Panc1 (cell line): ENCODE data around the gene ZFHX2. TPM values are rescaled to one million over a fixed set of nuclear protein-coding genes. Genes with fewer than 3 reads are reported as not detected.

Experiments
- ATAC-seq: fragments of 200-7000 bp; cut with Tn5 transposase; 2 replicates; pipeline ENCODE4 v1.9.1; 2020; ENCODE audit warnings: mild to moderate bottlenecking, moderate library complexity
- BruUV-seq: library from RNA; stranded (reverse); fragments of 400-500 nt; replicated peaks from 2 replicates; lab custom pipeline; 2021; lab: Mats Ljungman, UMichigan
- CTCF ChIA-PET: fragments of 300-600 bp; sonication (Branson Sonifier 250); formaldehyde crosslinking; loops from one replicate; lab custom pipeline; 2022; ENCODE audit warnings: antibody characterized with exemption; lab: Charles Lee
- POLR2A ChIA-PET: fragments of 300-600 bp; sonication (Branson Sonifier 250); formaldehyde crosslinking; loops from one replicate; lab custom pipeline; 2022; ENCODE audit warnings: antibody characterized with exemption; lab: Charles Lee
- DNase-seq: peaks from one replicate; pipeline ENCODE4 v3.0.0-alpha.2; 2010; ENCODE audit warnings: low read depth, low spot score
- H3K27ac ChIP-seq: 2 replicates; pipeline ENCODE4 v1.5.1; 2011; ENCODE audit warnings: mild to moderate bottlenecking, low read length, inconsistent platforms
- H3K27me3 ChIP-seq: fragments of 200-500 bp; sonication (Bioruptor generic); 2 replicates; pipeline ENCODE4 v1.6.0; 2014; ENCODE audit warnings: low read length, inconsistent platforms; ENCODE audit not compliant: control insufficient read depth, insufficient read depth
- H3K36me3 ChIP-seq: fragments of 200-500 bp; sonication (Bioruptor generic); 2 replicates; pipeline ENCODE4 v1.5.1; 2014; ENCODE audit warnings: inconsistent platforms, mild to moderate bottlenecking, low read length, moderate library complexity; ENCODE audit not compliant: control insufficient read depth, insufficient read depth
- H3K4me1 ChIP-seq: 2 replicates; pipeline ENCODE4 v1.5.1; 2011; ENCODE audit warnings: inconsistent platforms, mild to moderate bottlenecking, low read length, moderate library complexity; ENCODE audit not compliant: control insufficient read depth, insufficient read depth
- H3K4me3 ChIP-seq, 2 experiments: 2 replicates each; pipeline ENCODE4 v1.5.1; 2011 to 2012; ENCODE audit warnings: low read depth in 2 of 2, low read length in 2 of 2, mild to moderate bottlenecking in 2 of 2, inconsistent platforms in 1 of 2, moderate library complexity in 1 of 2
- H3K9me3 ChIP-seq: fragments of 200-500 bp; sonication (Bioruptor generic); 2 replicates; pipeline ENCODE4 v1.5.1; 2014; ENCODE audit warnings: low read depth, mild to moderate bottlenecking, inconsistent platforms, low read length, moderate library complexity; ENCODE audit not compliant: control insufficient read depth, insufficient read depth
- CTCF ChIP-seq: fragments of 450-650 bp; IDR thresholded peaks from 2 replicates; pipeline ENCODE4 v1.5.1; 2017; ENCODE audit warnings: mild to moderate bottlenecking
- POLR2AphosphoS5 ChIP-seq: IDR thresholded peaks from 2 replicates; pipeline ENCODE4 v1.6.1; 2012; ENCODE audit warnings: mild to moderate bottlenecking, low read depth, low read length, moderate library complexity
- REST ChIP-seq, 2 experiments: IDR thresholded peaks; 2 replicates each; pipeline ENCODE4 v1.6.1; 2011 to 2012; ENCODE audit warnings: low read depth in 2 of 2, control low read depth in 1 of 2, low read length in 1 of 2, mild to moderate bottlenecking in 1 of 2, moderate library complexity in 1 of 2; ENCODE audit not compliant: insufficient read depth in 1 of 2
- SIN3A ChIP-seq: IDR thresholded peaks from 2 replicates; pipeline ENCODE4 v1.6.1; 2012; ENCODE audit warnings: low read depth, mild to moderate bottlenecking, low read length, moderate library complexity, borderline replicate concordance; ENCODE audit not compliant: insufficient read depth
- TCF7L2 ChIP-seq: IDR thresholded peaks from 2 replicates; pipeline ENCODE4 v1.6.1; 2011; ENCODE audit warnings: mild to moderate bottlenecking, low read depth, low read length, inconsistent platforms
- in situ Hi-C: cut with HindIII; loops from 2 replicates; pipeline ENCODE4 v1.10.0; 2016; ENCODE audit warnings: low sequenced_read_pairs, low pct_unique_long_range_greater_than_20kb
- intact Hi-C: fragments of 100-400 bp; cut with micrococcal nuclease; formaldehyde crosslinking; loops from one replicate; pipeline ENCODE4 v1.10.0; 2022; ENCODE audit not compliant: unreplicated experiment
- total RNA-seq: library from RNA; stranded (reverse); gene quantifications from one replicate; pipeline ENCODE4 v1.2.1, GENCODE V29; 2021; ENCODE audit not compliant: unreplicated experiment

Gene ZFHX2
- total RNA-seq, 1 experiment from 2014 or later = 2.4 TPM

- DNase-seq (no peak), ATAC-seq (no peak)
- ChIA-PET POLR2A (no interaction called here), CTCF (interaction anchor here (0.5 kb wide), 1 partner anchor 87 kb away, joined by 7 read pairs; no protein-coding TSS in a partner anchor)
- H3K36me3 ChIP-seq = no peaks in the 10 kb centered on the region
- no peak overlapping the region for H3K27ac ChIP-seq
- H3K27me3 ChIP-seq = no peaks in the 10 kb centered on the region
- intact Hi-C loops = no loop called here
- TF ChIP-seq POLR2AphosphoS5 = no peak
- TF ChIP-seq TCF7L2 = no peak
- TF ChIP-seq REST (IDR thresholded peaks at IDR 0.05; ENCODE audit: insufficient read depth in 1 of 2, low read depth in 2 of 2, low read length in 1 of 2) = no peak
- TF ChIP-seq SIN3A = no peak
- no peak for TF ChIP-seq CTCF
- BruUV-seq = no TSS peak
- no peak overlapping the region for H3K4me3 ChIP-seq
- in situ Hi-C loops = no loop called here
- no peaks in the 10 kb centered on the region for H3K9me3 ChIP-seq
- H3K4me1 ChIP-seq = peaks cover 10% of the 10 kb centered on the region
Measured at GRCh38 chr14:23564876-23565275, 13.3 kb upstream of the ZFHX2 start.

GRCh38 chr14:23564181-23564812 is 12.7 kb upstream of the ZFHX2 start:
- no peak for ATAC-seq
- peaks cover 10% of the 10 kb centered on the region for H3K4me1 ChIP-seq
- POLR2A ChIA-PET = no interaction called here
- TF ChIP-seq POLR2AphosphoS5 (no peak), REST (IDR thresholded peaks at IDR 0.05; ENCODE audit: insufficient read depth in 1 of 2, low read depth in 2 of 2, low read length in 1 of 2) (no peak), SIN3A (no peak), CTCF (no peak)
- in situ Hi-C loops (no loop called here), intact Hi-C loops (no loop called here)
- no peaks in the 10 kb centered on the region for H3K36me3 ChIP-seq
- no peaks in the 10 kb centered on the region for H3K9me3 ChIP-seq
- CTCF ChIA-PET = no interaction called here
- no TSS peak for BruUV-seq
- no peak for DNase-seq
- H3K4me3 ChIP-seq = no peak overlapping the region
- H3K27me3 ChIP-seq = no peaks in the 10 kb centered on the region
- no peak overlapping the region for H3K27ac ChIP-seq
